Neuronal stem cell (in vitro differentiated cells): Measurements from ENCODE around the gene TACC3. TPM values are rescaled to one million over a fixed set of nuclear protein-coding genes. Genes with fewer than 3 reads are reported as not detected.

Experiments
- DNase-seq: peaks from one replicate; pipeline ENCODE4 v3.0.0-alpha.2; 2013; ENCODE audit warnings: low spot score
- H2AFZ ChIP-seq: one replicate; pipeline ENCODE4 v1.6.1; 2013; ENCODE audit warnings: mild to moderate bottlenecking, low read length, inconsistent platforms
- H2AK5ac ChIP-seq: 2 replicates; pipeline ENCODE4 v1.6.1; 2013; ENCODE audit warnings: low read depth, mild to moderate bottlenecking, inconsistent platforms, low read length, moderate library complexity, mixed read lengths
- H2BK120ac ChIP-seq: 2 replicates; pipeline ENCODE4 v1.6.1; 2013; ENCODE audit warnings: low read depth, mild to moderate bottlenecking, inconsistent platforms, low read length, moderate library complexity, mixed read lengths
- H2BK12ac ChIP-seq: one replicate; pipeline ENCODE4 v1.6.1; 2013; ENCODE audit warnings: low read length, inconsistent platforms
- H2BK15ac ChIP-seq: 2 replicates; pipeline ENCODE4 v1.6.1; 2013; ENCODE audit warnings: mild to moderate bottlenecking, low read length, inconsistent platforms, mixed read lengths
- H2BK5ac ChIP-seq: one replicate; pipeline ENCODE4 v1.6.1; 2013; ENCODE audit warnings: inconsistent platforms, mild to moderate bottlenecking, low read length, moderate library complexity
- H3K14ac ChIP-seq: one replicate; pipeline ENCODE4 v1.6.1; 2013; ENCODE audit warnings: low read length, inconsistent platforms
- H3K18ac ChIP-seq: 2 replicates; pipeline ENCODE4 v1.6.1; 2013; ENCODE audit warnings: low read length, inconsistent platforms
- H3K23ac ChIP-seq: 2 replicates; pipeline ENCODE4 v1.6.1; 2013; ENCODE audit warnings: low read depth, mild to moderate bottlenecking, mixed read lengths, low read length, inconsistent platforms; ENCODE audit not compliant: poor library complexity
- H3K27ac ChIP-seq: replicated peaks from 3 replicates; pipeline ENCODE4 v1.5.1; 2013; ENCODE audit warnings: low read length, inconsistent platforms
- H3K27me3 ChIP-seq, 3 experiments: 2 replicates each; pipeline ENCODE4 v1.6.1; 2013; ENCODE audit warnings: low read length in 3 of 3, mild to moderate bottlenecking in 2 of 3, inconsistent platforms in 1 of 3, low read depth in 1 of 3, mixed read lengths in 1 of 3, moderate library complexity in 1 of 3; ENCODE audit not compliant: control insufficient read depth in 3 of 3, insufficient read depth in 3 of 3
- H3K36me3 ChIP-seq, 2 donors: replicated peaks in 1 of 2; 2 replicates each; pipeline ENCODE4 v1.6.1; 2013; ENCODE audit warnings: low read length in 2 of 2; ENCODE audit not compliant: control insufficient read depth in 2 of 2, insufficient read depth in 2 of 2
- H3K4ac ChIP-seq: 2 replicates; pipeline ENCODE4 v1.6.1; 2013; ENCODE audit warnings: inconsistent platforms, mild to moderate bottlenecking, low read length, moderate library complexity
- H3K4me1 ChIP-seq, 2 donors: 1 replicate in 1 of 2; 2 replicates in 1 of 2; pipeline ENCODE4 v1.6.1; 2013; ENCODE audit warnings: low read length in 2 of 2, low read depth in 1 of 2; ENCODE audit not compliant: control insufficient read depth in 2 of 2, insufficient read depth in 1 of 2
- H3K4me2 ChIP-seq: one replicate; pipeline ENCODE4 v1.6.1; 2013; ENCODE audit warnings: mild to moderate bottlenecking, low read length, inconsistent platforms; ENCODE audit not compliant: insufficient read depth, poor library complexity, severe bottlenecking
- H3K4me3 ChIP-seq, 2 donors: 2 replicates each; pipeline ENCODE4 v1.5.1; 2013; ENCODE audit warnings: low read length in 2 of 2, mild to moderate bottlenecking in 2 of 2, inconsistent platforms in 1 of 2, moderate library complexity in 1 of 2
- H3K79me1 ChIP-seq: one replicate; pipeline ENCODE4 v1.6.1; 2013; ENCODE audit warnings: low read depth, mild to moderate bottlenecking, inconsistent platforms, low read length, moderate library complexity
- H3K9ac ChIP-seq: one replicate; pipeline ENCODE4 v1.6.1; 2013; ENCODE audit warnings: mild to moderate bottlenecking, low read depth, low read length, inconsistent platforms; ENCODE audit not compliant: poor library complexity
- H3K9me3 ChIP-seq, 2 donors: replicated peaks in 1 of 2; 2 replicates each; pipeline versions ENCODE3 to v1.6.1; 2013; ENCODE audit warnings: low read length in 2 of 2, mild to moderate bottlenecking in 2 of 2, inconsistent platforms in 1 of 2, low read depth in 1 of 2, mixed read lengths in 1 of 2, moderate library complexity in 1 of 2; ENCODE audit not compliant: control insufficient read depth in 2 of 2, insufficient read depth in 1 of 2
- H4K8ac ChIP-seq: one replicate; pipeline ENCODE4 v1.6.1; 2013; ENCODE audit warnings: low read depth, mild to moderate bottlenecking, inconsistent platforms, low read length, moderate library complexity
- H4K91ac ChIP-seq: one replicate; pipeline ENCODE4 v1.6.1; 2013; ENCODE audit warnings: low read length, low read depth, mild to moderate bottlenecking, inconsistent platforms; ENCODE audit not compliant: poor library complexity
- WGBS, 2 donors: extraction: QIAGEN DNeasy Blood & Tissue Kit; methylation state at CpG; one replicate each; pipeline ENCODE4 v1.1.7; 2013; ENCODE audit warnings: missing lambda C conversion rate in 2 of 2, mixed read lengths in 1 of 2; ENCODE audit not compliant: insufficient read length in 2 of 2, insufficient replicate concordance in 1 of 2; ENCODE audit errors: extremely low coverage in 2 of 2; 5-methylcytosine and 5-hydroxymethylcytosine counted together
- polyA plus RNA-seq, 2 experiments: library from polyadenylated mRNA; stranded (reverse); fragments of 200-250 nt; gene quantifications; one replicate each; pipeline ENCODE4 v1.2.3, GENCODE V29; 2013

Gene TACC3
- 110 TPM for polyA plus RNA-seq (2013, experiment 1 of 2)
- polyA plus RNA-seq (2013, experiment 2 of 2): 108 TPM

- Histone ChIP-seq H3K4me2 (peak within 1 kb of the TSS; percentile 98), H3K79me1 (peaks cover 37% of the 10 kb centered on the region), H2BK15ac (peak within 1 kb of the TSS; percentile 6), H2BK5ac (peak within 1 kb of the TSS; percentile 96), H3K27ac (peak within 1 kb of the TSS; percentile 85), H3K27me3 (no peaks in the 10 kb centered on the region), H4K91ac (no peak within 1 kb of the TSS), H3K4me3 (peak within 1 kb of the TSS; percentile 89 to 97), H3K23ac (peak within 1 kb of the TSS; percentile 99), H2BK12ac (peak within 1 kb of the TSS; percentile 97), H3K4me1 (peaks cover 16 to 17% of the 10 kb centered on the region in 2 donors), H3K14ac (peak within 1 kb of the TSS; percentile 98), H3K4ac (peak within 1 kb of the TSS; percentile 98), H4K8ac (no peak within 1 kb of the TSS), H3K18ac (peak within 1 kb of the TSS; percentile 99), H3K36me3 (peaks cover 46 to 66% of the 10 kb centered on the region in 2 donors), H2AFZ (peak within 1 kb of the TSS; percentile 94), H3K9ac (peak within 1 kb of the TSS; percentile 100), H2BK120ac (no peak within 1 kb of the TSS), H2AK5ac (peak within 1 kb of the TSS; percentile 98), H3K9me3 (peaks cover 0 to 2% of the 10 kb centered on the region in 2 donors)
- peak; percentile 90 for DNase-seq
- no CpG with 5 or more reads among the region's 83 CpGs for WGBS, 2 donors
Observed at GRCh38 chr4:1721003-1721665, at the start of gene TACC3, which contains the start of gene TMEM129. Gene TACC3 (plus strand): TSS chr4:1721521. CDS start chr4:1723422, 1,901 bp downstream. Gene TMEM129 (minus strand): TSS chr4:1721323. CDS start chr4:1720837, 486 bp downstream.

GRCh38 chr4:1673671-1674070 is 47.6 kb upstream of the TACC3 start:
- Histone ChIP-seq H3K14ac (peak overlapping the region; percentile 94), H3K9ac (no peak overlapping the region), H3K4ac (no peak overlapping the region), H3K9me3 (no peaks in the 10 kb centered on the region), H3K4me2 (no peak overlapping the region), H3K23ac (no peak overlapping the region), H3K27ac (no peak overlapping the region), H4K8ac (peak overlapping the region; percentile 30), H2BK5ac (no peak overlapping the region), H3K79me1 (peaks cover 2% of the 10 kb centered on the region), H3K4me1 (peaks cover 4 to 5% of the 10 kb centered on the region in 2 donors), H3K36me3 (no peaks in the 10 kb centered on the region), H4K91ac (no peak overlapping the region), H2AK5ac (no peak overlapping the region), H3K4me3 (no peak overlapping the region), H2BK15ac (no peak overlapping the region), H3K18ac (peak overlapping the region; percentile 57), H2BK120ac (no peak overlapping the region), H2BK12ac (no peak overlapping the region), H2AFZ (no peak overlapping the region), H3K27me3 (peaks cover 0 to 24% (median 0%) of the 10 kb centered on the region in 3 experiments)
- DNase-seq: no peak
- WGBS, 2 donors: no CpG with 5 or more reads among the region's 20 CpGs

GRCh38 chr4:1674682-1675081 is 46.6 kb upstream of the TACC3 start:
- no peak for DNase-seq
- H4K91ac ChIP-seq: no peak overlapping the region
- no peak overlapping the region for H3K4me2 ChIP-seq
- no peak overlapping the region for H2BK15ac ChIP-seq
- H2AK5ac ChIP-seq: no peak overlapping the region
- no peak overlapping the region for H3K27ac ChIP-seq
- H3K9ac ChIP-seq: no peak overlapping the region
- H3K4me1 ChIP-seq: peaks cover 4 to 5% of the 10 kb centered on the region in 2 donors
- H3K27me3 ChIP-seq: peaks cover 0 to 24% (median 0%) of the 10 kb centered on the region in 3 experiments
- H2BK120ac ChIP-seq: no peak overlapping the region
- peaks cover 2% of the 10 kb centered on the region for H3K79me1 ChIP-seq
- H2AFZ ChIP-seq: peak overlapping the region; percentile 53
- H2BK5ac ChIP-seq: no peak overlapping the region
- H3K23ac ChIP-seq: no peak overlapping the region
- H3K18ac ChIP-seq: no peak overlapping the region
- H3K4me3 ChIP-seq: no peak overlapping the region
- no CpG with 5 or more reads among the region's 9 CpGs for WGBS, 2 donors
- peak overlapping the region; percentile 89 for H3K14ac ChIP-seq
- H4K8ac ChIP-seq: no peak overlapping the region
- H2BK12ac ChIP-seq: peak overlapping the region; percentile 58
- H3K36me3 ChIP-seq: no peaks in the 10 kb centered on the region
- H3K4ac ChIP-seq: no peak overlapping the region
- no peaks in the 10 kb centered on the region for H3K9me3 ChIP-seq

- peak overlapping the region; percentile 60 for H3K9ac ChIP-seq
Observed at GRCh38 chr4:1675136-1675801, 46.1 kb upstream of the TACC3 start.

More at GRCh38 chr4:1675136-1675801, 46.1 kb upstream of the TACC3 start:
- Histone ChIP-seq H2BK120ac (no peak overlapping the region), H4K91ac (no peak overlapping the region), H3K4ac (no peak overlapping the region), H2AFZ (peak overlapping the region; percentile 53), H2BK5ac (no peak overlapping the region), H3K27me3 (peaks cover 0 to 24% (median 0%) of the 10 kb centered on the region in 3 experiments), H3K36me3 (no peaks in the 10 kb centered on the region), H3K79me1 (peaks cover 2% of the 10 kb centered on the region), H4K8ac (no peak overlapping the region), H3K14ac (peak overlapping the region; percentile 56), H3K4me1 (peaks cover 4 to 5% of the 10 kb centered on the region in 2 donors), H3K9me3 (no peaks in the 10 kb centered on the region), H2BK15ac (peak overlapping the region; percentile 21), H3K18ac (peak overlapping the region; percentile 72), H2BK12ac (no peak overlapping the region), H3K4me2 (no peak overlapping the region), H3K23ac (no peak overlapping the region), H2AK5ac (peak overlapping the region; percentile 58), H3K27ac (no peak overlapping the region), H3K4me3 (peak overlapping the region in 1 of 2 donors; percentile 53)
- no peak for DNase-seq
- no CpG with 5 or more reads among the region's 19 CpGs for WGBS, 2 donors
